Heart left ventricle (tissue), 16 donors: ENCODE measurements around the gene HNRNPA3. TPM values are rescaled to one million over a fixed set of nuclear protein-coding genes. Genes with fewer than 3 reads are reported as not detected.
"Not testable (repeated sequence)": the region's sequence is repeated elsewhere in the genome, so short reads cannot be mapped to it uniquely, and the experiment has no call there.

Source experiments
- ATAC-seq, 4 donors: fragments of 200-7000 bp; cut with Tn5 transposase; one replicate each; pipeline ENCODE4 v1.9.1; 2020 to 2022; ENCODE audit warnings: moderate library complexity in 4 of 4, mild to moderate bottlenecking in 3 of 4, moderate number of reproducible peaks in 1 of 4
- DNase-seq, 5 donors: peaks; one replicate each; pipeline ENCODE4 v3.0.0-alpha.2; 2020
- H3K27ac ChIP-seq, 12 donors: fragments of 200-600 bp; sonication (generic) in 4 of 12; one replicate each; pipeline versions ENCODE4 v1.5.0 to v1.8.0; 2016 to 2022; ENCODE audit warnings: mild to moderate bottlenecking in 2 of 12
- H3K27me3 ChIP-seq, 9 donors: fragments of 200-600 bp; sonication (generic) in 2 of 9; one replicate each; pipeline versions ENCODE4 v1.5.1 to v1.8.0; 2016 to 2022; ENCODE audit warnings: mild to moderate bottlenecking in 3 of 9
- H3K36me3 ChIP-seq, 9 donors: fragments of 200-600 bp; sonication (generic) in 2 of 9; one replicate each; pipeline versions ENCODE4 v1.5.0 to v1.8.0; 2018 to 2022; ENCODE audit warnings: mild to moderate bottlenecking in 2 of 9
- H3K4me1 ChIP-seq, 12 donors: fragments of 200-600 bp; sonication (generic) in 4 of 12; one replicate each; pipeline versions ENCODE4 v1.5.0 to v1.8.0; 2016 to 2022; ENCODE audit warnings: mild to moderate bottlenecking in 3 of 12
- H3K4me3 ChIP-seq, 12 donors: fragments of 200-600 bp; sonication (generic) in 4 of 12; one replicate each; pipeline versions ENCODE4 v1.5.0 to v1.8.0; 2017 to 2022; ENCODE audit warnings: mild to moderate bottlenecking in 9 of 12, moderate library complexity in 4 of 12
- H3K9me3 ChIP-seq, 12 donors: fragments of 200-600 bp; sonication (generic) in 4 of 12; one replicate each; pipeline versions ENCODE4 v1.5.0 to v1.8.0; 2016 to 2022; ENCODE audit warnings: mild to moderate bottlenecking in 1 of 12
- CTCF ChIP-seq, 12 donors: fragments of 200-600 bp; sonication (generic) in 4 of 12; IDR thresholded peaks; one replicate each; pipeline versions ENCODE4 v1.5.0 to v1.8.0; 2018 to 2022; ENCODE audit warnings: antibody characterized with exemption in 12 of 12, mild to moderate bottlenecking in 5 of 12
- POLR2A ChIP-seq, 2 donors: fragments of 450-650 bp; IDR thresholded peaks; one replicate each; pipeline ENCODE4 v1.6.1; 2017; ENCODE audit warnings: antibody characterized with exemption in 2 of 2, mild to moderate bottlenecking in 2 of 2, moderate library complexity in 2 of 2
- WGBS, 4 donors: extraction: QIAGEN DNeasy Blood & Tissue Kit in 2 of 4; methylation state at CpG; one replicate each; pipeline versions ENCODE4 v1.1.5 to v1.1.7; 2013 to 2018; 5-methylcytosine and 5-hydroxymethylcytosine counted together
- intact Hi-C, 10 donors: fragments of 100-400 bp; cut with DNase I; formaldehyde crosslinking; loops; one replicate each; pipeline versions ENCODE4 v1.11.1 to v1.14.2; 2022
- polyA plus RNA-seq, 2 donors: library from polyadenylated mRNA; stranded (reverse); fragments of 200-250 nt; gene quantifications; one replicate each; pipeline ENCODE4 v1.2.3, GENCODE V29; 2013
- total RNA-seq, 9 donors: library from RNA; depleted of rRNA in 2 of 9; stranded (reverse); fragments of >200 nt in 2 of 9; fragmentation: NEBNext Ultra II Directional in 3 of 9; extraction: Animal tissue kit (Norgen Biotek cat#: 25700) in 3 of 9; gene quantifications; one replicate each; pipeline versions ENCODE4 v1.1.0 to v1.2.4, GENCODE V29; 2016 to 2023
- donor health status: ischemic (EF 13 %, LVEDD 7.1; RV severe dilation, severe dysfunction).
- donor health status: healthy with polysubstance abuse.
- donor health status: DM: no; HTN: yes; CAD: no.
- donor health status: DM: no; HTN: no; CAD: no.
- donor health status: ischemic (EF 25% LVEDD 6.9; RV normal size, moderate dysfunction).
- donor health status: ischemic (EF 25% LVEDD 5.7; RV mildly dilated, moderate dysfunction).
- donor health status: healthy.
- donor health status: DM: yes; HTN: yes; CAD: no.
- donor health status: ischemic (EF 35%, LVEDD 5.7; RV mildly dilated, moderate dysfunction).
- donor health status: nonischemic (EF 11% LVEDD 7.7; RV severe dilation, severe dysfunction).
- donor health status: DM: yes; HTN: yes; CAD: no.
- donor health status: PGD.
- donor health status: ischemic (EF 29% LVEDD 5.4; RV normal size, mild dysfunction).
- donor health status: nonischemic (EF 23%, LVEDD 6.1; RV moderate dilation, normal function).

HNRNPA3 gene
- total and polyA plus RNA-seq, 11 donors, result 12.7 to 134 (median 73.3) TPM

- TF ChIP-seq POLR2A (IDR thresholded peaks at IDR 0.05), result no peak
- no peaks in the 10 kb centered on the region for H3K36me3 ChIP-seq
- WGBS, 4 donors, result 91 to 97% (median 94%) methylated on average over 1 of the region's 1 CpG
- no peak overlapping the region for H3K27ac ChIP-seq
- ATAC-seq (no peak), DNase-seq (no peak)
- H3K4me1 ChIP-seq, result peaks cover 0 to 7% (median 0%) of the 10 kb centered on the region in 12 donors
- H3K9me3 ChIP-seq, result no peaks in the 10 kb centered on the region
- intact Hi-C loops, result no loop called here
- H3K27me3 ChIP-seq, result no peaks in the 10 kb centered on the region
- H3K4me3 ChIP-seq, result no peak overlapping the region
Measured at GRCh38 chr2:177184606-177185005, 28.0 kb upstream of the HNRNPA3 start.

- 66 to 75% (median 70%) methylated on average over 7 of the region's 7 CpGs for WGBS, 4 donors
- DNase-seq, intact Hi-C loops, H3K36me3 ChIP-seq, H3K4me1 ChIP-seq, H3K4me3 ChIP-seq, H3K27ac ChIP-seq, H3K27me3 ChIP-seq, ATAC-seq, H3K9me3 ChIP-seq: not testable (repeated sequence)
Measured at GRCh38 chr2:177186038-177186437, 26.6 kb upstream of the HNRNPA3 start.

GRCh38 chr2:177187631-177188312 is 24.8 kb upstream of the HNRNPA3 start:
- ATAC-seq, result peak; percentile 32 to 89 (median 68)
- intact Hi-C loops, result no loop called here
- Histone ChIP-seq H3K36me3 (no peaks in the 10 kb centered on the region), H3K4me1 (peaks cover 0 to 7% (median 0%) of the 10 kb centered on the region in 12 donors), H3K27me3 (no peaks in the 10 kb centered on the region), H3K9me3 (no peaks in the 10 kb centered on the region), H3K27ac (no peak overlapping the region), H3K4me3 (no peak overlapping the region)
- peak in 1 of 5 donors; percentile 31 for DNase-seq
- 38 to 44% (median 41%) methylated on average over 8 of the region's 8 CpGs for WGBS, 4 donors
- no peak for TF ChIP-seq CTCF (IDR thresholded peaks at IDR 0.05)
- no peak for TF ChIP-seq POLR2A (IDR thresholded peaks at IDR 0.05)

- Histone ChIP-seq H3K9me3 (no peaks in the 10 kb centered on the region), H3K4me3 (no peak overlapping the region), H3K4me1 (peaks cover 0 to 7% (median 0%) of the 10 kb centered on the region in 12 donors), H3K27ac (no peak overlapping the region), H3K27me3 (no peaks in the 10 kb centered on the region), H3K36me3 (no peaks in the 10 kb centered on the region)
- TF ChIP-seq POLR2A (IDR thresholded peaks at IDR 0.05) (no peak), CTCF (IDR thresholded peaks at IDR 0.05) (no peak)
- WGBS, 4 donors, result 86 to 96% (median 93%) methylated on average over 7 of the region's 7 CpGs
- DNase-seq (no peak), ATAC-seq (no peak)
- intact Hi-C loops, result no loop called here
Measured at GRCh38 chr2:177188482-177189469, 23.8 kb upstream of the HNRNPA3 start.

GRCh38 chr2:177190941-177191340 is 21.7 kb upstream of the HNRNPA3 start:
- no peaks in the 10 kb centered on the region for H3K27me3 ChIP-seq
- no peak overlapping the region for H3K27ac ChIP-seq
- DNase-seq, result no peak
- ATAC-seq, result no peak
- 82 to 95% (median 86%) methylated on average over 1 of the region's 1 CpG for WGBS, 4 donors
- intact Hi-C loops, result no loop called here
- H3K4me1 ChIP-seq, result peaks cover 0 to 7% (median 0%) of the 10 kb centered on the region in 12 donors
- H3K36me3 ChIP-seq, result no peaks in the 10 kb centered on the region
- no peak for TF ChIP-seq POLR2A (IDR thresholded peaks at IDR 0.05)
- no peak for TF ChIP-seq CTCF (IDR thresholded peaks at IDR 0.05)
- H3K4me3 ChIP-seq, result no peak overlapping the region
- H3K9me3 ChIP-seq, result no peaks in the 10 kb centered on the region
